ENCODE measurements around the gene TCF19.
"Not testable (repeated sequence)": the region's sequence is repeated elsewhere in the genome, so short reads cannot be mapped to it uniquely, and the experiment has no call there.

TCF19 gene

GRCh38 chr6:31179896-31180295 is 21.5 kb downstream of the TCF19 start (continued):
- TF ChIP-seq PATZ1 (CRISPR knock-in tag; IDR thresholded peaks at IDR 0.05; ENCODE audit: borderline replicate concordance) = no peak
- TF ChIP-seq SNAI2 (CRISPR knock-in tag; IDR thresholded peaks at IDR 0.05) = no peak

- ATAC-seq = peak; percentile 40; the same call in 1 of the 3 replicates
- no peak for TF ChIP-seq ESRRG (CRISPR knock-in tag; IDR thresholded peaks at IDR 0.05)
- no peak for TF ChIP-seq BACH2 (CRISPR knock-in tag; IDR thresholded peaks at IDR 0.05; ENCODE audit: borderline replicate concordance)
Observed at GRCh38 chr6:31180500-31180899, 22.1 kb downstream of the TCF19 start.

- ATAC-seq = not testable (repeated sequence)
Observed at GRCh38 chr6:31183287-31183686, 24.9 kb downstream of the TCF19 start.

GRCh38 chr6:31183859-31184258 is 25.5 kb downstream of the TCF19 start:
- ATAC-seq = not testable (repeated sequence)

- ATAC-seq = not testable (repeated sequence)
Observed at GRCh38 chr6:31185695-31186051, 27.3 kb downstream of the TCF19 start.

- TF ChIP-seq TCF4 (CRISPR knock-in tag; IDR thresholded peaks at IDR 0.05; ENCODE audit: borderline replicate concordance) (no peak), ISL1 (CRISPR knock-in tag; IDR thresholded peaks at IDR 0.05) (no peak)
- no peak for ATAC-seq
Observed at GRCh38 chr6:31186052-31186734, 27.8 kb downstream of the TCF19 start.

- no peak for TF ChIP-seq PPARA (CRISPR knock-in tag; IDR thresholded peaks at IDR 0.05; ENCODE audit: borderline replicate concordance)
- no peak for TF ChIP-seq TCF4 (CRISPR knock-in tag; IDR thresholded peaks at IDR 0.05; ENCODE audit: borderline replicate concordance)
- no peak for TF ChIP-seq CSDC2 (CRISPR knock-in tag; IDR thresholded peaks at IDR 0.05)
- TF ChIP-seq TSHZ2 (CRISPR knock-in tag; IDR thresholded peaks at IDR 0.05) = no peak
- ATAC-seq = no peak
Observed at GRCh38 chr6:31187780-31188194, 29.4 kb downstream of the TCF19 start.

- ATAC-seq = not testable (repeated sequence)
Observed at GRCh38 chr6:31189223-31189622, 30.8 kb downstream of the TCF19 start.

GRCh38 chr6:31190488-31190887 is 32.1 kb downstream of the TCF19 start:
- no peak for ATAC-seq
- TF ChIP-seq CREB5 (CRISPR knock-in tag; IDR thresholded peaks at IDR 0.05; ENCODE audit: low read depth) (no peak), BACH2 (CRISPR knock-in tag; IDR thresholded peaks at IDR 0.05; ENCODE audit: borderline replicate concordance) (no peak), CSRNP3 (CRISPR knock-in tag; IDR thresholded peaks at IDR 0.05) (no peak), ZFP30 (CRISPR knock-in tag; IDR thresholded peaks at IDR 0.05) (no peak), ZFP3 (CRISPR knock-in tag; IDR thresholded peaks at IDR 0.05) (no peak), PATZ1 (CRISPR knock-in tag; IDR thresholded peaks at IDR 0.05; ENCODE audit: borderline replicate concordance) (no peak), ESRRG (CRISPR knock-in tag; IDR thresholded peaks at IDR 0.05) (no peak), PPARA (CRISPR knock-in tag; IDR thresholded peaks at IDR 0.05; ENCODE audit: borderline replicate concordance) (no peak), GLIS3 (CRISPR knock-in tag; IDR thresholded peaks at IDR 0.05) (no peak), ZNF8 (CRISPR knock-in tag; IDR thresholded peaks at IDR 0.05) (no peak), OSR1 (CRISPR knock-in tag; IDR thresholded peaks at IDR 0.05) (no peak)

Data from SK-N-SH treated with all-trans-retinoic acid at 6 μM for 48 hours (cell line).